Measurements from ENCODE around the gene TOR1AIP2. TPM values are rescaled to one million over a fixed set of nuclear protein-coding genes. Genes with fewer than 3 reads are reported as not detected.

The TOR1AIP2 gene
- total and polyA plus RNA-seq, 2 of the 13 experiments (the other 11 are each of a cell fraction or from before 2014, with no cell fraction given): 35.2 to 65.8 TPM

DNA sequence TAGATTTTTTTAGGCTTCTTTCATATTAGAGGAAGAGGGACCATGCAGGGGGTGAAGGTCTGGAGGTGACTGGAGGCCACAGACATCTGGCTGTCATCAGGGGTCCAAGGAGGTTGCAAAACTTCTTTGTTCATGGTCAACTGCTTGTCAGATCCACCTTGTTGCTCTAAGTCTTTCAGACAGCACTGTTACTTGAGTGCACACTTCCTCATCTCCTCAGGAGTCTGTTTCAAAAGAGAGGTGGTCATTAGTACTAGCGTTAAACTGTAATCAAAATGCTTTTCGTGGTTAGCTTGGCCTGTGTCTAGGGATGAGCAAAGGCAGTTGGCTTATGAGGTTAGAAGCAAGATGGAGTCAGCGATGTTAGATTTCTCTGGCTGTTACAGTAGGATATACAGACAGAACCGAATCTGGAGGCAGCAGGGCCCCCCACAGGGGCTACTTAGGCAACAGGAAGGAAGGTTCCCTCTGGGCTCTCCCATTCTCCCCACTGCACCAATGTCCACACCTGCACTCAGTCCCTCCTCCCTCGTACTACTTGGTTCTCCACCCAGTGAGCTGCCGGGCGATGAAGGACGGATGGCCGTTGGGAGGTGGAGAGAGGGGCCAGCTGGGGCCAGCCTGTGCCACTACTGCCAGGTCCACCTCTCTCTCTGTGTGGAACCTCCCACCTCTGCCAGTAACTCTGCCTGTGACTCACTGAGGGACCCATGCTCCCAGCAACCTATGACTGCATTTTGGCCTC is 57.2 kb downstream of the TOR1AIP2 start:
- WGBS (ENCODE audit: low lambda C conversion rate): 29% methylated on average over 4 of the region's 9 CpGs

More for the DNA sequence above, 57.2 kb downstream of the TOR1AIP2 start:
- DNase-seq (ENCODE audit: low spot score) (no peak), ATAC-seq (no peak), FAIRE-seq (no peak)
- POLR2A ChIA-PET: no interaction called here
- in situ Hi-C loops (cut with HindIII; ENCODE audit: extremely low pct_ligation_motif_present, low pct_unique_long_range_greater_than_20kb): no loop called here
- Histone ChIP-seq H3K79me2 (ENCODE audit: insufficient read depth, low read length) (no peaks in the 10 kb centered on the region), H3K9ac (ENCODE audit: insufficient read depth, low read depth, low read length) (no peak overlapping the region), H3K36me3 (replicated peaks in 1 of 2; ENCODE audit: control insufficient read depth in 1 of 2, insufficient read depth in 2 of 2, low read length in 2 of 2) (no peaks in the 10 kb centered on the region), H3K27me3 (ENCODE audit: control insufficient read depth in 1 of 2, insufficient read depth in 2 of 2, low read length in 2 of 2) (peaks cover 9 to 52% of the 10 kb centered on the region in 2 experiments), H3K4me3 (replicated peaks in 1 of 3; ENCODE audit: insufficient read depth in 1 of 3, low read depth in 2 of 3, low read length in 3 of 3) (no peak overlapping the region), H3K9me3 (ENCODE audit: low read length) (no peaks in the 10 kb centered on the region), H3K27ac (ENCODE audit: extremely low read length, insufficient read depth, low read length) (no peak overlapping the region), H3K4me2 (ENCODE audit: low read depth, low read length) (no peak overlapping the region), H3K4me1 (ENCODE audit: insufficient read depth, low read length) (peaks cover 17% of the 10 kb centered on the region), H4K20me1 (ENCODE audit: insufficient read depth, low read length) (no peaks in the 10 kb centered on the region), H2AFZ (ENCODE audit: low read length) (no peak overlapping the region)
- intact Hi-C loops (cut with micrococcal nuclease; ENCODE audit: unreplicated experiment): no loop called here
- BruUV-seq (replicated peaks): no TSS peak
- TF ChIP-seq, protein P1, sequence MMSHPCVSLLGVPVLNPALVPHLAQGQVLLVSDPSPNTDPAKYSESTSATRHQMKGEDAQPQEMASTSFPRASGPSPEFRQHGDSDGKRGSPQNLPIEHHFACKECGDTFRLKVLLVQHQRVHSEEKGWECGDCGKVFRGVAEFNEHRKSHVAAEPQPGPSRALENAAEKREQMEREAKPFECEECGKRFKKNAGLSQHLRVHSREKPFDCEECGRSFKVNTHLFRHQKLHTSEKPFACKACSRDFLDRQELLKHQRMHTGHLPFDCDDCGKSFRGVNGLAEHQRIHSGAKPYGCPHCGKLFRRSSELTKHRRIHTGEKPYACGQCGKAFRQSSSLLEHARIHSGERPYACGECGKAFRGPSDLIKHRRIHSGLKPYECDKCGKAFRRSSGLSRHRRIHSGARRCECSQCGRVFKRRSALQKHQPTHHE (CRISPR knock-in tag; IDR thresholded peaks at IDR 0.05; ENCODE audit: borderline replicate concordance): no peak
- TF ChIP-seq ZNF468 (CRISPR knock-in tag; IDR thresholded peaks at IDR 0.05) (no peak), ZNF891 (CRISPR knock-in tag; IDR thresholded peaks at IDR 0.05) (no peak), GTF2F1 (IDR thresholded peaks at IDR 0.05; ENCODE audit: low read length) (no peak), ERF (CRISPR knock-in tag; IDR thresholded peaks at IDR 0.05) (no peak), ZNF567 (CRISPR knock-in tag; IDR thresholded peaks at IDR 0.05; ENCODE audit: borderline replicate concordance) (no peak), SNAI1 (CRISPR knock-in tag; IDR thresholded peaks at IDR 0.05; ENCODE audit: borderline replicate concordance) (no peak), ZNF713 (CRISPR knock-in tag; IDR thresholded peaks at IDR 0.05) (no peak)
- TF ChIP-seq, protein P2, sequence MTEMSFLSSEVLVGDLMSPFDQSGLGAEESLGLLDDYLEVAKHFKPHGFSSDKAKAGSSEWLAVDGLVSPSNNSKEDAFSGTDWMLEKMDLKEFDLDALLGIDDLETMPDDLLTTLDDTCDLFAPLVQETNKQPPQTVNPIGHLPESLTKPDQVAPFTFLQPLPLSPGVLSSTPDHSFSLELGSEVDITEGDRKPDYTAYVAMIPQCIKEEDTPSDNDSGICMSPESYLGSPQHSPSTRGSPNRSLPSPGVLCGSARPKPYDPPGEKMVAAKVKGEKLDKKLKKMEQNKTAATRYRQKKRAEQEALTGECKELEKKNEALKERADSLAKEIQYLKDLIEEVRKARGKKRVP (CRISPR knock-in tag; IDR thresholded peaks at IDR 0.05): no peak
- TF ChIP-seq, protein P3, sequence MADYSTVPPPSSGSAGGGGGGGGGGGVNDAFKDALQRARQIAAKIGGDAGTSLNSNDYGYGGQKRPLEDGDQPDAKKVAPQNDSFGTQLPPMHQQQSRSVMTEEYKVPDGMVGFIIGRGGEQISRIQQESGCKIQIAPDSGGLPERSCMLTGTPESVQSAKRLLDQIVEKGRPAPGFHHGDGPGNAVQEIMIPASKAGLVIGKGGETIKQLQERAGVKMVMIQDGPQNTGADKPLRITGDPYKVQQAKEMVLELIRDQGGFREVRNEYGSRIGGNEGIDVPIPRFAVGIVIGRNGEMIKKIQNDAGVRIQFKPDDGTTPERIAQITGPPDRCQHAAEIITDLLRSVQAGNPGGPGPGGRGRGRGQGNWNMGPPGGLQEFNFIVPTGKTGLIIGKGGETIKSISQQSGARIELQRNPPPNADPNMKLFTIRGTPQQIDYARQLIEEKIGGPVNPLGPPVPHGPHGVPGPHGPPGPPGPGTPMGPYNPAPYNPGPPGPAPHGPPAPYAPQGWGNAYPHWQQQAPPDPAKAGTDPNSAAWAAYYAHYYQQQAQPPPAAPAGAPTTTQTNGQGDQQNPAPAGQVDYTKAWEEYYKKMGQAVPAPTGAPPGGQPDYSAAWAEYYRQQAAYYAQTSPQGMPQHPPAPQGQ (CRISPR knock-in tag; IDR thresholded peaks at IDR 0.05; ENCODE audit: borderline replicate concordance): no peak
- TF ChIP-seq, protein P4, sequence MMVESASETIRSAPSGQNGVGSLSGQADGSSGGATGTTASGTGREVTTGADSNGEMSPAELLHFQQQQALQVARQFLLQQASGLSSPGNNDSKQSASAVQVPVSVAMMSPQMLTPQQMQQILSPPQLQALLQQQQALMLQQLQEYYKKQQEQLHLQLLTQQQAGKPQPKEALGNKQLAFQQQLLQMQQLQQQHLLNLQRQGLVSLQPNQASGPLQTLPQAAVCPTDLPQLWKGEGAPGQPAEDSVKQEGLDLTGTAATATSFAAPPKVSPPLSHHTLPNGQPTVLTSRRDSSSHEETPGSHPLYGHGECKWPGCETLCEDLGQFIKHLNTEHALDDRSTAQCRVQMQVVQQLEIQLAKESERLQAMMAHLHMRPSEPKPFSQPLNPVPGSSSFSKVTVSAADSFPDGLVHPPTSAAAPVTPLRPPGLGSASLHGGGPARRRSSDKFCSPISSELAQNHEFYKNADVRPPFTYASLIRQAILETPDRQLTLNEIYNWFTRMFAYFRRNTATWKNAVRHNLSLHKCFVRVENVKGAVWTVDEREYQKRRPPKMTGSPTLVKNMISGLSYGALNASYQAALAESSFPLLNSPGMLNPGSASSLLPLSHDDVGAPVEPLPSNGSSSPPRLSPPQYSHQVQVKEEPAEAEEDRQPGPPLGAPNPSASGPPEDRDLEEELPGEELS (CRISPR knock-in tag; IDR thresholded peaks at IDR 0.05): no peak
- CTCF ChIA-PET (ENCODE audit: low intra/inter-chr PET ratio, low total read pairs): no interaction called here

Measured in HepG2 (cell line).